SW480 (cell line): ENCODE measurements around the gene PSMG4.

Experiments
- DNase-seq: peaks from one replicate; pipeline ENCODE4 v3.0.0-alpha.2; 2016; ENCODE audit warnings: low spot score

PSMG4 gene

DNA sequence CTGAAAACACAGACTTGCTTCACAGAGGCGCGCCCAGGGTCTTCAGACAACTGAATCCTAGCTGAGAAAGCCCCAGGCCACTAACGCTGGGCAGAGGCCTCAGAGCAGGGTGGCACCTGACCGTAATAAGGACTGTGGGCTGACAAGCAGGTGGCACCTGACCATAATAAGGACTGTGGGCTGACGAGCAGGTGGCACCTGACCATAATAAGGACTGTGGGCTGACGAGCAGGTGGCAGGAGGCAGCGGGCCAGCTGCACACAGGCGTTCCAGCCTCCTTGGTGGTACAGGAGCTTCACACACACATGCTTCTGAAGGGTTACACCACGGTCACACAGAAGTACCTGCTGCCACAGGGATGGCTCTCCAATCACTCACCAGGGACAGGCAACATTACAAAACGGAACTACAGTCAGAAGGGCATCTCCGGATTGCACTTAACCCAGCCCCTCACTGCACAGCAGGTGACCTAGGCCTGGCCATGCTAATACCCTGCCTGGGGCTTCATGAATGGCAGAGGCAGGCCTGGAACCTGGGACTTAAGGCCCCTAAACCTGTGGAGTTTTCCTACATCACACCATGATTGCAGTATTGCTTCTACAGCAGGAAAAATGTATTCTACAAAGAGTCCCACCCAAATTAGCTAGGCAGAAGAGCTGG lies 50.8 kb downstream of the PSMG4 start:
- DNase-seq, result peak; percentile 43

DNA sequence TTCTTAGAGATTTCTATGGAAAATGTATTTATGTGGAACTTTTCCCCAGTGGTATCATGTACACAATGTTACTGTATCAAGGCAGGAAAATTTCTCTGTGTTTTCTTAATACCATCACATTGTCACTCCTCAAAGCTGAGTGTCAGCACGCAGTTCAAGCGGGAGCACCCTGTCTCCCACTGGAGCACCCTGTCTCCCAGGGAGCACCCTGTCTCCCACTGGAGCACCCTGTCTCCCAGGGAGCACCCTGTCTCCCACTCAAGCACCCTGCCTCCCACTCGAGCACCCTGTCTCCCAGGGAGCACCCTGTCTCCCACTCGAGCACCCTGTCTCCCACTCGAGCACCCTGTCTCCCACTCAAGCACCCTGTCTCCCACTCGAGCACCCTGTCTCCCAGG lies 51.3 kb downstream of the PSMG4 start:
- no peak for DNase-seq

DNA sequence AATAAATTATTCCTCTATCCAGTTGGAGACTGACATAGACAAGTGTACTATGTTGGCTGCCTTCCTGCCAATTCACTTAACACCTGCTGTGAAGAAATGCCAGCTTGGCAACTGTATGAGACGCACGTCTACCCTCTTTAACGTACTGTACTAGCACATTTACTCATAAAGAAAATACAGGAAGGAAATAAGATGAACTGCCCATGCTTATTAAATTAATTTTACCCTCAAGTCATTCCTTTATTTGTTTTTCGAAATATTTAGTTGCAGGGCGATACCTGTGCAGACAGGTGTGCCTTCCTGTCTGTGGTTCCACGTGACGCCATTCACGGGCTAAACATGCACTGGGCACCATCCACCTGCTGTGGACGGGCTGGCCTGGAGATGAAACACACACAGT lies 52.0 kb downstream of the PSMG4 start:
- DNase-seq, result no peak

DNA sequence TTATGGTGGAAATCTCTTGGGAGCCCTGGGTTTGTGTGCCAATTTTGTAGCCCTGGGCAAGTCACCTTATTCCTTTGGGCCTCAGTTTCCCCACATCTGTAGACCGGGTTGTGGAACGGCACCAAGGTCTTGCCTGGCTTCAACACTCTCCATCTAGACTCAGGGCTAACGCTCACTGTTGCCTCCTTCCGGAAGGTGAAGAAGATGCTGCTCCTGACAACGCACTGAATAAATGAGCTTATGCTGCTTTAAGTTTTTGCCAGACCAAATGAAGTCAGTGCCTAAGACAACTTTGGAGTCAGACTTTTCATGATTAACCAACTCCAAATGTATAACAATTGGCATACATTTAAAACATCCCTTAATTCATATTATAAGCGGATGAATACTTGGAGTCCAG lies 53.1 kb downstream of the PSMG4 start:
- DNase-seq, result no peak

DNA sequence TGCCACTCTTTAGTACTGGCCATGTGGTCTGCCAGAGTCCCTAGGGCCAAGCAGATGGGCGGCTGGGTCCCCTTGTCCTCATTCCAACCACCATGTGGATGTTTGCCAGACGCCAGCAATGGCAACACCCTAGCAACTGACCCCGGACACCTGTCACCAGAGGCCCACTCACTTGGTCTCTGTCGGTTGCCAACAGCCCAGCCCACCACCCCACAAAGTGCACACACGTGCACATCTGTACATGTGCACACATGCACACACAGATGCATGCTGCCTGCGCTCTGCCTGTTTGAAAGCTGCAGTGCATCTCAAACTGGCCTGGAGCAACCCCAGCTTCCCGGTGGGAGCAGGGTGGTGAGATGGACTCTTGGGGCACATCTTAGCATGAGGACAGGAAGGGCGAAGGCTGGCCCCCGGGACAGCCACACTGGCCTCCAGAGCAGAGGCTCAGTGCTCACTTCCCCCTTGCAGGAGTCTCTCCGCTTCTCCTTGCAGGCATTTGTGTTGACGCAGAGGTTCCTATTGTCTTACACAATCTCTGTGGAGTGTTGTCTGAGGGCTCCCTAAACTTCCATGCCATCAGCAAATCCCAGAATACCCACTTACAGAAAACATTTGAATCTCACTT lies 54.0 kb downstream of the PSMG4 start:
- DNase-seq, result no peak

DNA sequence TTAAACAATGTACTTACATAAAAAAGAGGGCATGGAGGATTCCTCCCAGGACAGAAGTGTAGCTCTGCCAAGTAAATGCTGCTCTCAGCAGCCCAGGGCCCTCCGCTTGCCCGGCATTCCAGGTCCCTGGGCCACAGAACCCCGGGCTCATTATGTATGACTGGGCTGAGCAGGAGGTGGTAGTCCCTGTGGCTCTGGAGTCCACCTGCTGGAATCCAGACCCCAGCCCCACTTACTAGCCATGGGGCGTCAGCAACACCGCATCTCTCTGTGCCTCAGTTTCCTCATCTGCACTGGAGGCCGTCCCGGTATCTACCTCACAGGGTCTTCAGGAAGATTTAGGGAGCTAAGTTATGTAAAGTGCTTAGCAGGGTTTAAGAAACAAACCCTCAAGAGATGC lies 55.4 kb downstream of the PSMG4 start:
- no peak for DNase-seq

DNA sequence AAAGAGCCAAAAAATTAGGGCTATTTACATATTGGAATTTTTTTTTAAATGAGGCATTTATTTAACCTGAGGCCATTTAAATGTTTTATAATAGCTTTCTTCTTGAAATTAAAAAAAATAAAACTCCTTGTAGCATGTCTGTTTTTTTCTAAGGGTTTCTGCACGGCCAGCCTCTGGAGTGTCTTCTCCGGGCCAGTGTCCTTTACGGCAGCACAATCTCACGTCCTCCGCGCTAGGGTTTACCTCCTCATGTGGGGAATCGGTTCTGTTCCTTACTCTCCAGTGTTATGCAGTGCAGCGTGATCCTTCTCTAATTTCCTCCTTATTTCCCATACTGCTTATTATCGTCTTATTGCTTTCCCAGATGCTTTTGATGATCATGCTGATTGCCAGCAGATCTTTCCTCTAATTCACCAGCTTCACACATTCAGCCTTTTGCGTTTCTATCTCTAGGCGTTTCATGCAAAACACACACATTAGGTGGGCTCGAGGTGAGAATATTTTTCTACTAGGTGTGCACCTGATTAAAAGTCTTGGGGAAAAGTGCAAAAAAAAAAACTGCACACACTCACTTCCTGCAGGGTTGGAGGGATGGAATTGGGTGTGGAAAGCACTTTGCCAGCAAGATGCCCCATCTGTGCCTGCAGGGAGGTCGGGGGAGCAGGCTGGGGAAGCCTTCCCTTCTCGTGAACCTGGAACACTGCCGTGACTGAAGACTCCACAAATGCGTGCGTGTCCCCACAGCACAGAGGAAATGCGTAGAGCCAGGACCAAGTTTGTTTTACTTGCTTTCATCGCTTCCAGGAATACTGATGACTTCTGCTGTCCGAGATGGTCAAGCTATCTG lies 56.1 kb downstream of the PSMG4 start:
- DNase-seq, result no peak

DNA sequence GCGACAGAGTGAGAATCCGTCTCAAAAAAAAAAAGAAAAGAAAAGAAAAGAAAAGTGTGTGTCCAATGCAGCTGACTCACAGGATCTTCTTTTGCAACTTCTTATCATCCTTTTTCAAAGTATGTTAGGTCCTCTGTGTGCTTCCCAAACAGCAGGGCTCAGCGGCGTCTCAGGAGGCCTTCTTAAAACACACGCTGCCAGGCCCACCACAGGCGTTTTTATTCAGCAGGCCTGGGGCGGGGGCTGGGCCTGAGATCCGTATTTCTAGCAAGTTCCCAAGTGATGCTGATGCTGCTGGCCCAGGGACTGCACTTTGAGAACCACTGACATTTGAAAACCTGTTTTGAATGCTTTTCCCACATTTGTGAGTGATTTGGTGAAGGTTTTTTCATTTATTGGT lies 57.1 kb downstream of the PSMG4 start:
- DNase-seq, result no peak

DNA sequence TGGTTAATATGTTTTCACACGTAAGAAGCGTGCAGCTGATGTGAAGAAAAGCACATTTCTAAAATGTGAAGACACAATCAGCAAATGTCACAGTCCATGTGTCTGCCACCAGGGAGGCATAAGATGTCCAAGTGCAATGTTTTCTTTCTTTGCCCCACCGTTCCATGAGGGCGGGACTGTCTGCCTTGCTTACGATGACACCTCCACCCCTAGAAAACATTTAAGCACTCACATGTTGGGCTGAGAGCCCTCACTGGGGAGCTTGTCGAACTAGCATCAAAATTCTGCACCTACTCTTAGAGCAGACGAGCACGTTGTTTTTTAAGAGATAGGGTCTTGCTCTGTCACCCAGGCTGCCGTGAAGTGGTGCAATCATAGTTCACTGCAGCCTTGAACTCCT lies 57.6 kb downstream of the PSMG4 start:
- no peak for DNase-seq

DNA sequence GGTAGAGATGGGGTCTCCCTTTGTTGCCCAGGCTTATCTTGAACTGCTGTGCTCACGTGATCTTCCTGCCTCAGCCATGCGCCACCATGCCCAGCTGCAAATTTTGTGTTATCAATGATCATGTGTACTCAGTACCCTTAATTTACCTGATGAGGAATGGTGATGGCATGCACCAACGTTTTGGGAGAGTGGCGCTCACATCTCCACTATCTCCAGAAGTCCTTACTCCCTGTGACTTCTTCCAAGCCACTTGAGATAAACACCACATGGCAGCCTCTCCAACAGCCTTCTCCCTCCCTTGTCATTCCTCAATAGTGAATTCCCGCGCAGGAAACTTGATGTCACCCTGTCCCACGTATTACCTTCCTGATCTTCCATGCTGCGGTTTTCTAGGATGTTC lies 58.1 kb downstream of the PSMG4 start:
- DNase-seq, result no peak
